OCI-LY3 (cell line): Measurements from ENCODE around the gene DPP3.
"Not testable (repeated sequence)": the region's sequence is repeated elsewhere in the genome, so short reads cannot be mapped to it uniquely, and the experiment has no call there.

ENCODE experiments used
- H2AFZ ChIP-seq: fragments of 200-600, 300-600 bp; shearing (Covaris generic); 2 replicates; pipeline ENCODE4 v1.6.0; 2014; ENCODE audit warnings: antibody characterized with exemption, low read depth, low read length
- H3K27ac ChIP-seq: fragments of 200-600, 300-600 bp; sonication (generic); 2 replicates; pipeline ENCODE4 v1.5.1; 2014; ENCODE audit warnings: mild to moderate bottlenecking, low read length, moderate library complexity, mixed read lengths
- H3K27me3 ChIP-seq: fragments of 200-600, 300-600 bp; sonication (generic); 2 replicates; pipeline ENCODE4 v1.6.1; 2014; ENCODE audit warnings: low read depth, low read length, mixed read lengths
- H3K36me3 ChIP-seq: fragments of 200-600, 300-600 bp; sonication (generic); replicated peaks from 2 replicates; pipeline ENCODE3; 2014; ENCODE audit warnings: low read depth, low read length, mixed read lengths
- H3K4me1 ChIP-seq: fragments of 300-600, 200-600 bp; sonication (generic); 2 replicates; pipeline ENCODE4 v1.6.1; 2014; ENCODE audit warnings: low read length, mixed read lengths
- H3K4me2 ChIP-seq: fragments of 200-600, 300-600 bp; sonication (generic); 2 replicates; pipeline ENCODE4 v1.6.1; 2014; ENCODE audit warnings: low read length, mixed read lengths
- H3K4me3 ChIP-seq: fragments of 300-600, 200-600 bp; sonication (generic); 2 replicates; pipeline ENCODE4 v1.5.1; 2014; ENCODE audit warnings: antibody characterized with exemption, mild to moderate bottlenecking, low read length, moderate library complexity
- H3K79me2 ChIP-seq: fragments of 300-600, 200-600 bp; shearing (Covaris generic); 2 replicates; pipeline ENCODE4 v1.6.1; 2014; ENCODE audit warnings: mild to moderate bottlenecking, low read length, mixed read lengths
- H3K9ac ChIP-seq: fragments of 300-600, 200-600 bp; shearing (Covaris generic); 2 replicates; pipeline ENCODE4 v1.6.0; 2014; ENCODE audit warnings: mild to moderate bottlenecking, low read length, moderate library complexity
- H3K9me3 ChIP-seq: fragments of 200-600, 300-600 bp; shearing (Covaris generic); 2 replicates; pipeline ENCODE4 v1.6.1; 2014; ENCODE audit warnings: low read length, mixed read lengths; ENCODE audit not compliant: insufficient read depth
- H4K20me1 ChIP-seq: fragments of 200-600, 300-600 bp; sonication (generic); 2 replicates; pipeline ENCODE4 v1.6.1; 2016; ENCODE audit warnings: low read length, mixed read lengths; ENCODE audit not compliant: insufficient read depth
- CTCF ChIP-seq: fragments of 200-600, 300-600 bp; sonication (generic); IDR thresholded peaks from 2 replicates; pipeline ENCODE4 v1.5.1; 2014; ENCODE audit warnings: antibody characterized with exemption, low read length, low read depth
- EZH2phosphoT487 ChIP-seq: fragments of 200-600 bp; shearing (Covaris generic); IDR thresholded peaks from 2 replicates; pipeline ENCODE4 v1.6.1; 2018; ENCODE audit warnings: antibody characterized with exemption, mixed run types, low read depth

Gene DPP3

GRCh38 chr11:66462911-66463310 is 17.3 kb upstream of the DPP3 start:
- TF ChIP-seq CTCF (no peak), EZH2phosphoT487 (no peak)
- Histone ChIP-seq H4K20me1 (no peaks in the 10 kb centered on the region), H3K9ac (no peak overlapping the region), H3K4me3 (no peak overlapping the region), H3K27me3 (no peaks in the 10 kb centered on the region), H3K27ac (no peak overlapping the region), H2AFZ (no peak overlapping the region), H3K9me3 (no peaks in the 10 kb centered on the region), H3K4me2 (no peak overlapping the region), H3K36me3 (no peaks in the 10 kb centered on the region), H3K4me1 (peaks cover 39% of the 10 kb centered on the region), H3K79me2 (no peaks in the 10 kb centered on the region)

- H3K79me2 ChIP-seq, H2AFZ ChIP-seq, H4K20me1 ChIP-seq, H3K9ac ChIP-seq, H3K9me3 ChIP-seq, H3K4me2 ChIP-seq, H3K4me3 ChIP-seq, H3K27me3 ChIP-seq, H3K36me3 ChIP-seq, H3K27ac ChIP-seq: not testable (repeated sequence)
- H3K4me1 ChIP-seq, result peaks cover 28% of the 10 kb centered on the region
Observed at GRCh38 chr11:66464116-66464515, 16.1 kb upstream of the DPP3 start.

GRCh38 chr11:66464916-66465315 is 15.3 kb upstream of the DPP3 start:
- no peaks in the 10 kb centered on the region for H4K20me1 ChIP-seq
- H3K27ac ChIP-seq, result no peak overlapping the region
- peak overlapping the region; percentile 89 for H3K4me2 ChIP-seq
- H3K4me3 ChIP-seq, result peak overlapping the region; percentile 86
- H2AFZ ChIP-seq, result no peak overlapping the region
- TF ChIP-seq CTCF (no peak), EZH2phosphoT487 (no peak)
- 0 out of 2 replicates have a peak overlapping the region, but pooled peaks have one; percentile 71 for H3K9ac ChIP-seq
- peaks cover 21% of the 10 kb centered on the region for H3K4me1 ChIP-seq
- H3K27me3 ChIP-seq, result no peaks in the 10 kb centered on the region
- H3K36me3 ChIP-seq, result no peaks in the 10 kb centered on the region
- H3K79me2 ChIP-seq, result no peaks in the 10 kb centered on the region
- H3K9me3 ChIP-seq, result no peaks in the 10 kb centered on the region

- Histone ChIP-seq H3K9ac (peak overlapping the region; percentile 71), H3K4me3 (peak overlapping the region; percentile 86), H3K27me3 (no peaks in the 10 kb centered on the region), H3K4me2 (peak overlapping the region; percentile 89), H2AFZ (peak overlapping the region; percentile 73), H3K9me3 (no peaks in the 10 kb centered on the region), H3K4me1 (peaks cover 21% of the 10 kb centered on the region), H3K79me2 (no peaks in the 10 kb centered on the region), H3K36me3 (no peaks in the 10 kb centered on the region), H3K27ac (peak overlapping the region; percentile 21; the same call in 1 of the 2 replicates), H4K20me1 (no peaks in the 10 kb centered on the region)
- TF ChIP-seq CTCF (no peak), EZH2phosphoT487 (no peak)
Observed at GRCh38 chr11:66465373-66466224, 14.6 kb upstream of the DPP3 start.
